Psoas muscle (tissue), 8 donors: ENCODE data around the gene CDC42BPB. TPM values are rescaled to one million over a fixed set of nuclear protein-coding genes. Genes with fewer than 3 reads are reported as not detected.

ENCODE experiments used
- ATAC-seq, 4 donors: fragments of 200-7000 bp; cut with Tn5 transposase; one replicate each; pipeline ENCODE4 v1.9.1; 2020; ENCODE audit warnings: moderate library complexity in 3 of 4, mild to moderate bottlenecking in 2 of 4
- DNase-seq, 2 donors: peaks; one replicate each; pipeline ENCODE4 v3.0.0-alpha.2; 2020
- H3K27ac ChIP-seq: fragments of 200-600 bp; one replicate; pipeline ENCODE4 v1.8.0; 2022
- H3K27me3 ChIP-seq, 3 donors: fragments of 200-600 bp in 1 of 3; one replicate each; pipeline versions ENCODE4 v1.6.1 to v1.8.0; 2013 to 2022; ENCODE audit warnings: low read length in 2 of 3, mild to moderate bottlenecking in 2 of 3, moderate library complexity in 1 of 3; ENCODE audit not compliant: insufficient read depth in 3 of 3
- H3K36me3 ChIP-seq, 2 donors: fragments of 200-600 bp in 1 of 2; one replicate each; pipeline versions ENCODE4 v1.6.1 to v1.8.0; 2013 to 2022; ENCODE audit warnings: low read depth in 1 of 2, mild to moderate bottlenecking in 1 of 2, moderate library complexity in 1 of 2; ENCODE audit not compliant: insufficient read depth in 1 of 2
- H3K4me1 ChIP-seq: fragments of 200-600 bp; one replicate; pipeline ENCODE4 v1.8.0; 2022
- H3K4me3 ChIP-seq: fragments of 200-600 bp; one replicate; pipeline ENCODE4 v1.8.0; 2022; ENCODE audit warnings: mild to moderate bottlenecking
- H3K9me3 ChIP-seq: fragments of 200-600 bp; one replicate; pipeline ENCODE4 v1.8.0; 2022
- CTCF ChIP-seq: fragments of 200-600 bp; IDR thresholded peaks from one replicate; pipeline ENCODE4 v1.8.0; 2022; ENCODE audit warnings: antibody characterized with exemption
- WGBS, 3 donors: extraction: QIAGEN DNeasy Blood & Tissue Kit; methylation state at CpG; one replicate each; pipeline versions ENCODE4 v1.1.6 to v1.1.7; 2013; 5-methylcytosine and 5-hydroxymethylcytosine counted together
- intact Hi-C, 2 donors: fragments of 100-400 bp; cut with DNase I; formaldehyde crosslinking; loops; one replicate each; pipeline versions ENCODE4 v1.11.0 to v1.14.2; 2022
- polyA plus RNA-seq, 3 donors: library from polyadenylated mRNA; stranded (reverse); fragments of 200-250 nt; gene quantifications; one replicate each; pipeline ENCODE4 v1.2.3, GENCODE V29; 2013
- total RNA-seq, 4 donors: library from RNA; stranded (reverse); fragmentation: NEBNext Ultra II Directional in 2 of 4; extraction: Animal tissue kit (Norgen Biotek cat#: 25700) in 2 of 4; gene quantifications; one replicate each; pipeline versions ENCODE4 v1.2.1 to v1.2.4, GENCODE V29; 2021 to 2023
- donor health status: healthy with polysubstance abuse.
- donor health status: DM: no; HTN: no; CAD: no; lungs with moderate emphysema.
- donor health status: Bipolar disorder and iron deficiency.
- donor health status: healthy.
- donor health status: DM: yes; HTN: yes; CAD: no.
- donor health status: DM: no; HTN: no; CAD: no.
- donor health status: DM: no; HTN: no; CAD: no.
- donor health status: DM: yes; HTN: yes; CAD: no.

Gene CDC42BPB
- total and polyA plus RNA-seq, 7 donors = 20.2 to 57.4 (median 40.0) TPM

GRCh38 chr14:103078860-103079587 is 21.7 kb upstream of the CDC42BPB start:
- no peaks in the 10 kb centered on the region for H3K36me3 ChIP-seq
- peaks cover 0 to 34% (median 2%) of the 10 kb centered on the region in 3 donors for H3K27me3 ChIP-seq
- no peak overlapping the region for H3K27ac ChIP-seq
- TF ChIP-seq CTCF = no peak
- intact Hi-C loops = loop anchor here in 1 of 2 donors (10.0 kb wide), 1 partner anchor 384 kb away; no protein-coding TSS in a partner anchor
- no peak overlapping the region for H3K4me3 ChIP-seq
- no peaks in the 10 kb centered on the region for H3K9me3 ChIP-seq
- ATAC-seq = no peak
- WGBS, 3 donors = 69 to 77% (median 76%) methylated on average over 11 of the region's 11 CpGs
- H3K4me1 ChIP-seq = no peaks in the 10 kb centered on the region
- peak in 1 of 2 donors; percentile 47 for DNase-seq

GRCh38 chr14:103078420-103078749 is 21.0 kb upstream of the CDC42BPB start:
- intact Hi-C loops = loop anchor here in 1 of 2 donors (10.0 kb wide), 1 partner anchor 384 kb away; no protein-coding TSS in a partner anchor
- WGBS, 3 donors = 15 to 20% (median 19%) methylated on average over 9 of the region's 9 CpGs
- H3K27me3 ChIP-seq = peaks cover 0 to 31% (median 2%) of the 10 kb centered on the region in 3 donors
- no peaks in the 10 kb centered on the region for H3K4me1 ChIP-seq
- DNase-seq = peak; percentile 74 to 87
- H3K4me3 ChIP-seq = no peak overlapping the region
- no peak overlapping the region for H3K27ac ChIP-seq
- H3K36me3 ChIP-seq = no peaks in the 10 kb centered on the region
- peak; percentile 61 to 71 (median 68) for ATAC-seq
- H3K9me3 ChIP-seq = no peaks in the 10 kb centered on the region
- TF ChIP-seq CTCF = peak; percentile 68

GRCh38 chr14:103074729-103075367 is 17.5 kb upstream of the CDC42BPB start:
- no peaks in the 10 kb centered on the region for H3K4me1 ChIP-seq
- H3K27ac ChIP-seq = peak overlapping the region; percentile 42
- H3K27me3 ChIP-seq = peaks cover 0 to 2% (median 0%) of the 10 kb centered on the region in 3 donors
- peak overlapping the region; percentile 63 for H3K4me3 ChIP-seq
- ATAC-seq (peak; percentile 14 to 43 (median 26)), DNase-seq (peak; percentile 84 to 87)
- no peak for TF ChIP-seq CTCF
- whole genome bisulfite sequencing, 3 donors = 11 to 14% (median 12%) methylated on average over 21 of the region's 21 CpGs
- H3K9me3 ChIP-seq = no peaks in the 10 kb centered on the region
- intact Hi-C loops = loop anchor here in 1 of 2 donors (2.0 to 10.0 kb wide), 2 partner anchors 218 to 380 kb away; no protein-coding TSS in a partner anchor
- H3K36me3 ChIP-seq = no peaks in the 10 kb centered on the region

- DNase-seq = no peak
Observed at GRCh38 chr14:103073876-103074728, 16.8 kb upstream of the CDC42BPB start.

More at GRCh38 chr14:103073876-103074728, 16.8 kb upstream of the CDC42BPB start:
- TF ChIP-seq CTCF = no peak
- Histone ChIP-seq H3K27me3 (no peaks in the 10 kb centered on the region), H3K4me3 (no peak overlapping the region), H3K27ac (no peak overlapping the region), H3K9me3 (no peaks in the 10 kb centered on the region), H3K4me1 (no peaks in the 10 kb centered on the region), H3K36me3 (no peaks in the 10 kb centered on the region)
- 64 to 67% (median 66%) methylated on average over 20 to 21 of the region's 21 CpGs for WGBS, 3 donors
- ATAC-seq = no peak
- intact Hi-C loops = loop anchor here in 1 of 2 donors (2.0 to 10.0 kb wide), 2 partner anchors 219 to 379 kb away; no protein-coding TSS in a partner anchor
